Aorta (tissue), 5 donors: ENCODE results near the gene CUL7. TPM values are rescaled to one million over a fixed set of nuclear protein-coding genes. Genes with fewer than 3 reads are reported as not detected.
A peak's percentile ranks its signal among the peaks of the same experiment; 100 is the strongest.

Experiments used
- ATAC-seq: fragments of 200-7000 bp; cut with Tn5 transposase; one replicate; pipeline ENCODE4 v1.9.1; 2022; ENCODE audit warnings: moderate library complexity; ENCODE audit not compliant: low FRiP score
- DNase-seq, 2 donors: peaks; one replicate each; pipeline ENCODE4 v3.0.0-alpha.2; 2020
- H3K27ac ChIP-seq, 2 donors: one replicate each; pipeline ENCODE4 v1.5.1; 2013; ENCODE audit warnings: low read length in 2 of 2, mild to moderate bottlenecking in 2 of 2, moderate library complexity in 2 of 2, control low read depth in 1 of 2, inconsistent platforms in 1 of 2, low read depth in 1 of 2
- H3K27me3 ChIP-seq, 2 donors: one replicate each; pipeline ENCODE4 v1.6.1; 2013; ENCODE audit warnings: control low read depth in 1 of 2, low read length in 1 of 2, mild to moderate bottlenecking in 1 of 2, moderate library complexity in 1 of 2; ENCODE audit not compliant: insufficient read depth in 2 of 2, control insufficient read depth in 1 of 2
- H3K36me3 ChIP-seq, 2 donors: one replicate each; pipeline ENCODE4 v1.6.1; 2013; ENCODE audit warnings: control low read depth in 1 of 2, low read length in 1 of 2, mild to moderate bottlenecking in 1 of 2; ENCODE audit not compliant: insufficient read depth in 2 of 2, control insufficient read depth in 1 of 2
- H3K4me1 ChIP-seq, 2 donors: one replicate each; pipeline ENCODE4 v1.6.1; 2013; ENCODE audit warnings: low read length in 2 of 2, control low read depth in 1 of 2, mild to moderate bottlenecking in 1 of 2, moderate library complexity in 1 of 2; ENCODE audit not compliant: insufficient read depth in 2 of 2, control insufficient read depth in 1 of 2
- H3K4me3 ChIP-seq, 2 donors: one replicate each; pipeline ENCODE4 v1.5.1; 2013; ENCODE audit warnings: low read length in 2 of 2, control low read depth in 1 of 2, mild to moderate bottlenecking in 1 of 2
- H3K9me3 ChIP-seq: one replicate; pipeline ENCODE4 v1.6.1; 2013; ENCODE audit warnings: mild to moderate bottlenecking, low read length; ENCODE audit not compliant: control insufficient read depth
- WGBS, 2 donors: extraction: QIAGEN DNeasy Blood & Tissue Kit; methylation state at CpG; one replicate each; pipeline ENCODE4 v1.1.7; 2013; 5-methylcytosine and 5-hydroxymethylcytosine counted together
- intact Hi-C, 2 donors: fragments of 100-400 bp; cut with DNase I; formaldehyde crosslinking; loops; one replicate each; pipeline versions ENCODE4 v1.14.2 to v1.15.0; 2022
- polyA plus RNA-seq, 2 donors: library from polyadenylated mRNA; stranded (reverse); fragments of 200-250 nt; gene quantifications; one replicate each; pipeline ENCODE4 v1.2.3, GENCODE V29; 2013
- total RNA-seq, 2 donors: library from RNA; stranded (reverse); fragmentation: NEBNext Ultra II Directional; extraction: Animal tissue kit (Norgen Biotek cat#: 25700); gene quantifications; one replicate each; pipeline ENCODE4 v1.2.1, GENCODE V29; 2021
- donor health status: healthy with polysubstance abuse.
- donor health status: Bipolar disorder and iron deficiency.
- donor health status: DM: no; HTN: no; CAD: no.
- donor health status: DM: no; HTN: no; CAD: no.
- donor health status: DM: yes; HTN: yes; CAD: no.

The CUL7 gene
- total and polyA plus RNA-seq, 4 donors, result 3.3 to 17.5 (median 12.9) TPM

DNA sequence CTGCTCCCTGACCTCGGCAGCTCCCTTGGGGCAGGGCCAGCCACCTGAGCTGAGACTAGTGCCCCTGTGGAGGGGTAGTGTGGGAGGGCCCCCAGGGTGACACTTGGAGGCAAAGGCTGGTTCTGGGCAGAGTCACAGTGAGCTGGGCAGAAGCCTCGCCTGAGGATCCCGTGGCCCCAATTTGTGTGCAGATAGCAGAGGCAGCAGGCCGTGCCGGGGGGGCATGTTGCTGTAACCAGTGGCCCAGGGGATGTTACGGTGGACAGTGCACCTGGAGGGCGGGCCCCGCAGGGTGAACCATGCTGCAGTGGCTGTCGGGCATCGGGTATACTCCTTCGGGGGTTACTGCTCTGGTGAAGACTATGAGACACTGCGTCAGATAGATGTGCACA lies 36.7 kb downstream of the CUL7 start:
- Histone ChIP-seq H3K27me3 (no peaks in the 10 kb centered on the region), H3K36me3 (no peaks in the 10 kb centered on the region), H3K27ac (peak overlapping the region in 1 of 2 donors; percentile 25), H3K9me3 (no peaks in the 10 kb centered on the region), H3K4me1 (no peaks in the 10 kb centered on the region), H3K4me3 (no peak overlapping the region)
- ATAC-seq (no peak), DNase-seq (no peak)
- intact Hi-C loops, result no loop called here
- WGBS, 2 donors, result 73 to 76% methylated on average over 12 of the region's 12 CpGs

DNA sequence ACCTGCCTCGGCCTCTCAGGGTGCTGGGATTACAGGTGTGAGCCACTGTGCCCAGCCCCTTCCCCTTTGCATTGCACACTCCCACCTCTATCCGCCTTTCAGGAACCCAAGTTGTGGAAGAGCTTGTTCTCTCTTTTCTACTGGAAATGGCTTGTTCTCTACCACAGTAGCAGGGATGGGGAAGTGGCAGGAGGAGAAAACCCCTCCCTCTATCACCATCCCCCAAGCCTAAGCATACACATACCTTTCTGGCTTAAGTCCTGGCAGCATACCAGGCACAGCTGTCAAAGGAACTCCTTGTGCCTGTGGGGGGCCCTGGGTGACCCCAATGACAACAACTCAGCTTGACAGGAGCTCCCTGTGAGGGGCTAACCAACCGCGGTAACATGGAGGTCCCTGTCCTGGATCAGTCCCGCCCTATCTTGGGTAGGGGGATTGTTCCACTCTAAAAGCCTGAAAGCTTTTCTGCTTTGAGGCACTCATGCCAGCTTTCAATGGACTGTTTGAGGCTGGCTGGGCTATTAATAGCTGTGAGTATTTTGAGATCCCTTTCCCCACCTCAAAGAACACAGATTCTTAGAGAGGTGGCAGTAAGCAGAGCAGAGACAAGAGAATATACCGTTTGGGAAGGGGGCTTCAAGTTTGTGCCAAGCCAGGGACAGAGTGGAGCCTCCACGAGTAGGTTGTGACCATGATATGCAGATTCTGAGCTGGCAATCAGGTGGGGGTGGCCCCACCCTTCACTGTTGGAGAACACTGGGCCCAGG lies 37.3 kb downstream of the CUL7 start:
- Histone ChIP-seq H3K4me3 (no peak overlapping the region), H3K4me1 (no peaks in the 10 kb centered on the region), H3K27ac (peak overlapping the region in 1 of 2 donors; percentile 25), H3K36me3 (peaks cover 0 to 1% of the 10 kb centered on the region in 2 donors), H3K27me3 (no peaks in the 10 kb centered on the region), H3K9me3 (no peaks in the 10 kb centered on the region)
- no peak for ATAC-seq
- DNase-seq, result no peak
- 29 to 37% methylated on average over 7 of the region's 7 CpGs for WGBS, 2 donors
- intact Hi-C loops, result no loop called here

DNA sequence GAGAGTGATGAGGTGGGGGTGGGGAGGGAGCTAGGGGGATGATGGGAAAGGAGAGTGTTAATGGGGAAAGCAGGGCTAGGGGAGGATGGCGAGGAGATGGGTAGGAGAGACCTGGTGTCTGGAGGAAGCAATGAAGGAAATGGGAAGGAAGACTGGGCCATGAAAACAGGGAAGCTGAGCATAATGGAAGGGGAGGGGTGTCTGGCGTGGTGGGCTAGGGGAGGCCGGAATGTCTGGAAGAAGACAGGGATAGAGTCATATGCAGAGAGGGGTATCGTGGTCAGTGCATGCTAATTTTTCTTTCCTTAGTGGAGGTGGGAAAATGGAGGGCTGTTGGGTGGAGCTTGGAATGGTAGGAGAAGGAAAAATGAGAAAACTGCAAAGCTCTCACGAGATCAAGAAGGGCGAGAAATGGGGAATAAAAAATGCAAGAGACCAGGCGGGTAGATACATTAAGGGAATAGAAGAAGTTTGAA lies 39.2 kb downstream of the CUL7 start:
- peak overlapping the region; percentile 71 to 94 for H3K4me3 ChIP-seq
- no peaks in the 10 kb centered on the region for H3K9me3 ChIP-seq
- WGBS, 2 donors, result 0 to 1% methylated on average over 7 of the region's 7 CpGs
- H3K36me3 ChIP-seq, result peaks cover 0 to 3% of the 10 kb centered on the region in 2 donors
- intact Hi-C loops, result loop anchor here (2.0 to 5.0 kb wide), 3 partner anchors 37 to 40 kb away; partner anchors contain the start of genes CUL7 (in 1 of the 2) and PEX6 (in 1 of the 2)
- H3K4me1 ChIP-seq, result no peaks in the 10 kb centered on the region
- DNase-seq (no peak), ATAC-seq (no peak)
- H3K27ac ChIP-seq, result no peak overlapping the region
- H3K27me3 ChIP-seq, result no peaks in the 10 kb centered on the region

DNA sequence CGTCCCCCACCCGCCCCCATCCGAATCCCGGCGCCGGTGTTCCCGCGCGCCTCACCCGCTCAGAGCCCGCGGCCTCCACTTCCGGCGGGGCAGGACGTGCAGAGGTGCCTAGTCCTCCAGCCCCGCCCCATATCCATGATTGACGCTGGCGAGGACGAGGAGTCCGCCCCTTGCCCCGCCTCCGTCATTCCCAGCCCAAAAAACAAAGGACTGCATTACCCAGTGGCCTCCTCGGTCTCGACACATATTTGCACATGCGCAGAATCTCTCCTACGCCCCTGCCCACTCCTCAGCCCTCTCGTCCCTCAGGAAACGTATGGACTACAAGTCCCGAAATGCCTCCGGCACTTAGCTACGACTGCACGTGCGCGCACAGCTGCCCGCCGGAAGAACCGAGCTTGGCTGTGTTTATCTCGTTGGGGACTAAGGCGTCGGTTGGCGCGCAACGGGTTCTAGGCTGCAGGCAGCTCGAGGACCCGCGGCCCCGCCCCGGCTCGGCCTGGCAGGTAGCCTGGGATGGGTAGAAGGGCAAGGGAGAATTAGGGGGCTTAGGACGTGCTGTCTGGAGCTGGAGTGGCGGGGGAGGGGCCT lies 39.7 kb downstream of the CUL7 start, which contains the start of the genes KLHDC3 and MEA1:
KLHDC3 (plus strand) TSS at position 407 of the 591 bp plus-strand sequence. CDS start 2,944 bp downstream, outside the sequence.
MEA1 (minus strand) TSS at position 104 of the 591 bp plus-strand sequence. CDS start 133 bp downstream, outside the sequence.
- Histone ChIP-seq H3K36me3 (peaks cover 0 to 3% of the 10 kb centered on the region in 2 donors), H3K4me3 (peak within 1 kb of the TSS; percentile 90 to 94), H3K4me1 (no peaks in the 10 kb centered on the region), H3K27ac (peak within 1 kb of the TSS in 1 of 2 donors; percentile 31), H3K9me3 (no peaks in the 10 kb centered on the region), H3K27me3 (no peaks in the 10 kb centered on the region)
- DNase-seq, result peak; percentile 99 to 100
- intact Hi-C loops, result loop anchor here (1.0 to 5.0 kb wide), 4 partner anchors 37 to 85 kb away; partner anchors contain the start of genes CNPY3 (in 1 of the 2), CUL7 (in 1 of the 2) and PEX6 (in 1 of the 2)
- peak; percentile 97 for ATAC-seq
- WGBS, 2 donors, result 0% methylated on average over 51 of the region's 51 CpGs

DNA sequence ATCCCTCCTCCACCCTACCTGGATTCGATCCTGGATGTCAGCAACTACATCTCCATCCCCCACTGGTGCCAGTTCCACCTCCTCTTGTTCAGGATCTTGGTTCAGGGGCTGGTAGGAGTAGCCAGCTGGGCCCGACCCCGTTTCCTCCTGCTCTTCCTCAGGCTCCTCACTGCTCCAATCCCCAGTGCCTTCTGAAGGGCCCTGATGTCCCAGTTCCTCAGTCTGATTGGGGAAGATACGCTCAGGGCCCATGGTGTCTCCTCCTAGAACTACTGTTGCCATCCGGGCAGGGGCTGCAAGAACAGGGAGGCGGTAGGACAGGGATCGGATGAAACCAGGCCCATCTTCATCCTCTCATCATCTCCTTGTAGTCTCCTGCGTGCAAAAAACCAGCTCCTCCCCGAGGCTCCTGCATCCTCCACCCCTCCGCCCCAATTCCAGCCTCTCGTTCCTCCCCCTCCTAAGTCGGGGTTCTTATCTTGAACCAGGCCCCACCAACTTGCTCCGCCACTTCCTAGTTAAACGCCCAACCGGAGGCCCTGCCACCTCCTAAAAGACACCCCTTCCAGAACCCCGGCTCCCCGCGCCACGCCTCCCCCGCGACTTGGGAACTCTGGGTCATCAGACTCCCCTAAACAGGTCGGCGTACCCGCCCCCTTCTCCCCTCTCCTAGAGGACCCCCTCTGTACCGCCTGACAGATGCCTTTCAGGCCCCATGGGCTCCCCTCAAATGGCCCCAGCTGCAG lies 40.4 kb downstream of the CUL7 start:
- Histone ChIP-seq H3K4me1 (no peaks in the 10 kb centered on the region), H3K27me3 (no peaks in the 10 kb centered on the region), H3K36me3 (peaks cover 0 to 3% of the 10 kb centered on the region in 2 donors), H3K4me3 (peak overlapping the region; percentile 69 to 90), H3K9me3 (no peaks in the 10 kb centered on the region), H3K27ac (peak overlapping the region in 1 of 2 donors; percentile 31)
- intact Hi-C loops, result loop anchor here (1.0 to 5.0 kb wide), 2 partner anchors 36 to 84 kb away; partner anchors contain the start of genes CNPY3 (in 1 of the 2) and PEX6 (in 1 of the 2)
- ATAC-seq, result no peak
- WGBS, 2 donors, result 2% methylated on average over 25 of the region's 25 CpGs
- DNase-seq, result no peak

DNA sequence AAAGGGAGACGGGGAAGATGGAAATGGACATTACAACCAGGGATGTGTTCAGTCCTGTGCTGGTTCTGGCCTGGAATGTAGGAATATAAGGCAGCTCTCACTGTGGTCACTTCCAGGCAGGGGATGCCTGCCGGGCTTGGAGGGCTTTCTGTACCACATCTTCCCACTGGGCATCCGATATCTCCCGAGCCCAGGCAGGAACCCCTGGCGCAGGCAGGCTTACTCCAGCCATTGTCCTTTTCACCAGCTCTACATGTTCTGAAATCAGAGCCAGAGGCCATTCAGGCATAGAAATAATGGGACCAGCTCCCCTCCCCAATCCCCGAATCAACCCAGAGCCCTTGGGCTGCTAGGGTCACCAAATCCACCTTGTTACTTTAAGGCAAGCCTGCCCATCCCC lies 41.3 kb downstream of the CUL7 start:
- no peak for DNase-seq
- Histone ChIP-seq H3K9me3 (no peaks in the 10 kb centered on the region), H3K4me3 (no peak overlapping the region), H3K36me3 (peaks cover 0 to 3% of the 10 kb centered on the region in 2 donors), H3K27me3 (no peaks in the 10 kb centered on the region), H3K27ac (no peak overlapping the region), H3K4me1 (no peaks in the 10 kb centered on the region)
- WGBS, 2 donors, result 66 to 73% methylated on average over 6 of the region's 6 CpGs
- no peak for ATAC-seq
- intact Hi-C loops, result loop anchor here in 1 of 2 donors (5.0 kb wide), 1 partner anchor 35 kb away; the partner anchor contains the start of gene PEX6

DNA sequence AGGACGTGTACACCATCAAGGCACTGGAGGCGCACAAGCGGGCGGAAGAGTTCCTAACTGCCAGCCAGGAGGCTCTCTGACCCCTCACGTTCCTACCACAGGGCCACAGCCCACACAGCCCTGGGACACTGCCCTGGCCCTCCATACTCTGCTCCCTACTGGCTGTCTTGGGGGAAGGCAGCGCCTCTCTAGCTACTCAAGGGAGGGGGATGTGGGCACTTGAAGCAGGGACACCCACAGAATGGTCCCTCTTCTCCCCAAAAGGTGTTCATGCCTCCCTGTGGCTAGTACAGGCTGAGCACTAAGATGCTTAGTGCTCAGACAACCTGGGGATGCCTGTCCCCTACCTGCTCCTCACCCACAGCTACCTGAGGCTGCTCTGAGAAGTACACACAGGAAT lies 42.4 kb downstream of the CUL7 start:
- 69% methylated on average over 6 of the region's 6 CpGs for WGBS, 2 donors
- H3K36me3 ChIP-seq, result peaks cover 0 to 3% of the 10 kb centered on the region in 2 donors
- intact Hi-C loops, result loop anchor here in 1 of 2 donors (5.0 kb wide), 1 partner anchor 34 kb away; the partner anchor contains the start of gene PEX6
- no peaks in the 10 kb centered on the region for H3K27me3 ChIP-seq
- ATAC-seq (no peak), DNase-seq (no peak)
- no peaks in the 10 kb centered on the region for H3K9me3 ChIP-seq
- H3K4me3 ChIP-seq, result no peak overlapping the region
- no peaks in the 10 kb centered on the region for H3K4me1 ChIP-seq
- H3K27ac ChIP-seq, result no peak overlapping the region

DNA sequence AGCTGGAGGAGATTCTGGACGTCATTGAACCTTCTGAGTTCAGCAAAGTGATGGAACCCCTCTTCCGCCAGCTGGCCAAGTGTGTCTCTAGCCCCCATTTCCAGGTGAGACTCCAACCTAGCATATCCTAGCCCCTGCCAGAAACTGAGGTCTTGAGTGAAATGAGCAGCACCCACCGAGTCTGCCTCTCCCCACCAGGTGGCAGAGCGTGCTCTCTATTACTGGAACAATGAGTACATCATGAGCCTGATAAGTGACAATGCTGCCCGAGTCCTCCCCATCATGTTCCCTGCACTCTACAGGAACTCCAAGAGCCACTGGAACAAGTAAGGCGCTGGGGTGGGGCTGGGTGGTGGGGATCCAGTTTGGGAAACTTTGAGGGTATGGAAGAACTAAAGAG lies 44.5 kb downstream of the CUL7 start:
- intact Hi-C loops, result no loop called here

More for the DNA sequence above, 44.5 kb downstream of the CUL7 start:
- Histone ChIP-seq H3K27me3 (no peaks in the 10 kb centered on the region), H3K9me3 (no peaks in the 10 kb centered on the region), H3K27ac (no peak overlapping the region), H3K36me3 (peaks cover 2 to 3% of the 10 kb centered on the region in 2 donors), H3K4me1 (no peaks in the 10 kb centered on the region), H3K4me3 (no peak overlapping the region)
- DNase-seq, result no peak
- WGBS, 2 donors, result 56 to 57% methylated on average over 6 of the region's 6 CpGs
- ATAC-seq, result no peak
